HepG2 (cell line): Measurements from ENCODE around the gene OFD1. TPM values are rescaled to one million over a fixed set of nuclear protein-coding genes. Genes with fewer than 3 reads are reported as not detected.

ENCODE experiments used
- ARNTL ChIP-seq: sonication (generic); formaldehyde crosslinking; IDR thresholded peaks from 2 replicates; pipeline ENCODE4 v1.4.0; 2020; ENCODE audit warnings: mild to moderate bottlenecking, missing genetic modification reagents
- DMAP1 ChIP-seq: IDR thresholded peaks from 2 replicates; pipeline ENCODE4 v1.6.1; 2016
- HNF4G ChIP-seq, 2 experiments: sonication (generic) in 1 of 2; formaldehyde crosslinking in 1 of 2; IDR thresholded peaks; 2 replicates each; pipeline versions ENCODE4 v1.4.0 to v1.6.1; 2011 to 2020; ENCODE audit warnings: borderline replicate concordance in 2 of 2, low read depth in 2 of 2, mild to moderate bottlenecking in 2 of 2, low read length in 1 of 2, missing genetic modification reagents in 1 of 2, moderate library complexity in 1 of 2
- KDM1A ChIP-seq: IDR thresholded peaks from 2 replicates; pipeline ENCODE4 v1.6.1; 2016; ENCODE audit warnings: missing compliant biosample characterization
- MXI1 ChIP-seq: IDR thresholded peaks from 3 replicates; pipeline ENCODE4 v1.6.1; 2012; ENCODE audit warnings: low read depth, low read length, inconsistent platforms, borderline replicate concordance
- NFYC ChIP-seq: IDR thresholded peaks from 2 replicates; pipeline ENCODE4 v1.6.1; 2016; ENCODE audit warnings: missing genetic modification reagents, missing compliant biosample characterization
- POLR2AphosphoS2 ChIP-seq: IDR thresholded peaks from 2 replicates; pipeline ENCODE4 v1.6.1; 2011; ENCODE audit warnings: low read depth, low read length, improper control_type of control experiment
- SUZ12 ChIP-seq: fragments of 150-350 bp; IDR thresholded peaks from 2 replicates; pipeline ENCODE4 v1.6.1; 2014; ENCODE audit warnings: low read depth, low read length
- ZHX1 ChIP-seq: sonication (generic); formaldehyde crosslinking; IDR thresholded peaks from 2 replicates; pipeline ENCODE4 v1.8.1; 2022; ENCODE audit warnings: low read depth, mild to moderate bottlenecking, missing genetic modification reagents
- ZNF33B ChIP-seq: sonication (generic); formaldehyde crosslinking; IDR thresholded peaks from 2 replicates; pipeline ENCODE4 v1.5.1; 2020; ENCODE audit warnings: mild to moderate bottlenecking, missing genetic modification reagents
- ZNF367 ChIP-seq: sonication (generic); formaldehyde crosslinking; IDR thresholded peaks from 2 replicates; pipeline ENCODE4 v1.4.0; 2020; ENCODE audit warnings: missing genetic modification reagents, borderline replicate concordance
- ZNF484 ChIP-seq: sonication (generic); formaldehyde crosslinking; IDR thresholded peaks from 2 replicates; pipeline ENCODE4 v1.5.1; 2020; ENCODE audit warnings: mild to moderate bottlenecking, low read depth, missing genetic modification reagents, borderline replicate concordance
- ZNF562 ChIP-seq: sonication (generic); formaldehyde crosslinking; IDR thresholded peaks from 2 replicates; pipeline ENCODE4 v1.8.0; 2022; ENCODE audit warnings: missing genetic modification reagents, borderline replicate concordance
- polyA plus RNA-seq, 8 experiments: library from polyadenylated mRNA; depleted of rRNA in 3 of 8; stranded (reverse) in 7 of 8; unstranded in 1 of 8; fragments of >200 nt; fragmentation: Illumina TruSeq in 4 of 8; extraction: Trizol in 4 of 8; gene quantifications; 2 replicates each; pipeline versions ENCODE4 v1.2.1 to v1.2.3, GENCODE V29; 2011 to 2016; ENCODE audit warnings: low read depth in 4 of 8, missing spikeins in 1 of 8, mixed read lengths in 1 of 8; ENCODE audit not compliant: insufficient read depth in 1 of 8
- total RNA-seq, 5 experiments: library from RNA; depleted of rRNA; stranded (reverse); fragments of >200 nt; fragmentation: Illumina TruSeq; extraction: Trizol; gene quantifications; 2 replicates each; pipeline ENCODE4 v1.2.3, GENCODE V29; 2016; ENCODE audit warnings: low read depth in 1 of 5
- TF ChIP-seq, protein P1 (sequence below): sonication (generic); formaldehyde crosslinking; IDR thresholded peaks from 2 replicates; pipeline ENCODE4 v1.9.0; 2021; ENCODE audit warnings: missing genetic modification reagents, borderline replicate concordance
- TF ChIP-seq, protein P2 (sequence below): IDR thresholded peaks from 2 replicates; pipeline ENCODE4 v1.6.1; 2016; ENCODE audit warnings: low read depth, missing genetic modification reagents, missing compliant biosample characterization
- TF ChIP-seq, protein P3 (sequence below): IDR thresholded peaks from 2 replicates; pipeline ENCODE4 v1.6.1; 2012; ENCODE audit warnings: inconsistent platforms

The OFD1 gene
- total and polyA plus RNA-seq, 2 of the 13 experiments (the other 11 are each of a cell fraction or from before 2014, with no cell fraction given) = 14.9 to 16.4 TPM

DNA sequence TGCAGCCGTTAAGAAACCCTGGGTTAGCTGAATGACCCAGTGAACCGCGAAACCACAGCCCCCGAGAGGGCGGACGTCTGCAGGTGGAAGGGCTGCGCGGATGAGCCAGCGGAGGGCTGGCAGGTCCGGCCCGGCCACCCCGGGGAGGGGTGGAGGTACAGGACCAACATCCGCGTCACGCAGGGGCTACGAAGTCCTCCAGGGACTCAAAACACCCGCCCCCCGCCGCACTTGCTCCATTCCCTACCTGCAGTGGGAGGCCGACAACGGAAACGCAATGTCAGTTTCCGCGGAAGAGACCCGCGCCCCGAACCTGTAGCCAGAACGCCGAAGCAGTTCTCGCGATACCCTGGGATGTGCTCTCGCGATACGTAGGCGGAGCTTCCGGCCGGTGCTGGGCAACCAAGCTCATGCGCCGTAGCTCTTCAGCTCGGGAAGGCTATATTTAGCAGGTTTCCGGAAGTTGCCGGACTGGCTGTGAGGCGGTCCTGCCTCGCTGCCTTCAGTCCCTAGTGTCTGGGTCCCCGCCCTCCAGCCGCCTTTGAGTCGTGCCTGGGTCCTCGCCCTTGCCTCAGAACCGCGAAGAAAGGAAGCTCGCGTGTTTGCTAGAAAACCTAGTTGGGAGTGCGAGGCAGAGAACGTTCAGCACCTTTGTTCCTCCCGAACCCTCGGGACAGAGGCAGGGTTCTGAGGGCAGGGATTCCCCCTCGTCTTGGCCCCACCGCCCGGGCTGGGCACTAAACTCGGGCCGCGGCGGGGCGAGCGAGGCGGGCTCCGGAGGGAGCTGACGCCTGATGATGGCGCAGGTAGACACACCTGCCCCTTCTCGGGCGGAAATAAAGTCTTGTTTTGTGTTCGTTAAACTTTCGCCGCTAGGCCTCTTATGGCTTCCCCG, at the start of gene OFD1, which contains the start of gene TRAPPC2 (continued):
- TF ChIP-seq, protein P1, sequence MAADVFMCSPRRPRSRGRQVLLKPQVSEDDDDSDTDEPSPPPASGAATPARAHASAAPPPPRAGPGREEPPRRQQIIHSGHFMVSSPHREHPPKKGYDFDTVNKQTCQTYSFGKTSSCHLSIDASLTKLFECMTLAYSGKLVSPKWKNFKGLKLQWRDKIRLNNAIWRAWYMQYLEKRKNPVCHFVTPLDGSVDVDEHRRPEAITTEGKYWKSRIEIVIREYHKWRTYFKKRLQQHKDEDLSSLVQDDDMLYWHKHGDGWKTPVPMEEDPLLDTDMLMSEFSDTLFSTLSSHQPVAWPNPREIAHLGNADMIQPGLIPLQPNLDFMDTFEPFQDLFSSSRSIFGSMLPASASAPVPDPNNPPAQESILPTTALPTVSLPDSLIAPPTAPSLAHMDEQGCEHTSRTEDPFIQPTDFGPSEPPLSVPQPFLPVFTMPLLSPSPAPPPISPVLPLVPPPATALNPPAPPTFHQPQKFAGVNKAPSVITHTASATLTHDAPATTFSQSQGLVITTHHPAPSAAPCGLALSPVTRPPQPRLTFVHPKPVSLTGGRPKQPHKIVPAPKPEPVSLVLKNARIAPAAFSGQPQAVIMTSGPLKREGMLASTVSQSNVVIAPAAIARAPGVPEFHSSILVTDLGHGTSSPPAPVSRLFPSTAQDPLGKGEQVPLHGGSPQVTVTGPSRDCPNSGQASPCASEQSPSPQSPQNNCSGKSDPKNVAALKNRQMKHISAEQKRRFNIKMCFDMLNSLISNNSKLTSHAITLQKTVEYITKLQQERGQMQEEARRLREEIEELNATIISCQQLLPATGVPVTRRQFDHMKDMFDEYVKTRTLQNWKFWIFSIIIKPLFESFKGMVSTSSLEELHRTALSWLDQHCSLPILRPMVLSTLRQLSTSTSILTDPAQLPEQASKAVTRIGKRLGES (CRISPR knock-in tag) = no peak
- TF ChIP-seq ZNF33B (CRISPR knock-in tag) (no peak), POLR2AphosphoS2 (no peak), MXI1 (peak; percentile 63; the same call in 1 of the 3 replicates), DMAP1 (CRISPR knock-in tag) (peak; percentile 82), ZNF367 (no peak), ZHX1 (CRISPR knock-in tag) (no peak), ZNF484 (CRISPR knock-in tag) (no peak), HNF4G (IDR thresholded peaks at IDR 0.05; ENCODE audit: borderline replicate concordance, low read depth, low read length) (no peak), HNF4G (CRISPR knock-in tag; IDR thresholded peaks at IDR 0.05; ENCODE audit: borderline replicate concordance, low read depth) (no peak), ARNTL (0 out of 2 replicates have a peak, but pooled peaks have one; percentile 31), NFYC (no peak), ZNF562 (CRISPR knock-in tag) (no peak), SUZ12 (no peak), KDM1A (CRISPR knock-in tag) (no peak)
- TF ChIP-seq, protein P2, sequence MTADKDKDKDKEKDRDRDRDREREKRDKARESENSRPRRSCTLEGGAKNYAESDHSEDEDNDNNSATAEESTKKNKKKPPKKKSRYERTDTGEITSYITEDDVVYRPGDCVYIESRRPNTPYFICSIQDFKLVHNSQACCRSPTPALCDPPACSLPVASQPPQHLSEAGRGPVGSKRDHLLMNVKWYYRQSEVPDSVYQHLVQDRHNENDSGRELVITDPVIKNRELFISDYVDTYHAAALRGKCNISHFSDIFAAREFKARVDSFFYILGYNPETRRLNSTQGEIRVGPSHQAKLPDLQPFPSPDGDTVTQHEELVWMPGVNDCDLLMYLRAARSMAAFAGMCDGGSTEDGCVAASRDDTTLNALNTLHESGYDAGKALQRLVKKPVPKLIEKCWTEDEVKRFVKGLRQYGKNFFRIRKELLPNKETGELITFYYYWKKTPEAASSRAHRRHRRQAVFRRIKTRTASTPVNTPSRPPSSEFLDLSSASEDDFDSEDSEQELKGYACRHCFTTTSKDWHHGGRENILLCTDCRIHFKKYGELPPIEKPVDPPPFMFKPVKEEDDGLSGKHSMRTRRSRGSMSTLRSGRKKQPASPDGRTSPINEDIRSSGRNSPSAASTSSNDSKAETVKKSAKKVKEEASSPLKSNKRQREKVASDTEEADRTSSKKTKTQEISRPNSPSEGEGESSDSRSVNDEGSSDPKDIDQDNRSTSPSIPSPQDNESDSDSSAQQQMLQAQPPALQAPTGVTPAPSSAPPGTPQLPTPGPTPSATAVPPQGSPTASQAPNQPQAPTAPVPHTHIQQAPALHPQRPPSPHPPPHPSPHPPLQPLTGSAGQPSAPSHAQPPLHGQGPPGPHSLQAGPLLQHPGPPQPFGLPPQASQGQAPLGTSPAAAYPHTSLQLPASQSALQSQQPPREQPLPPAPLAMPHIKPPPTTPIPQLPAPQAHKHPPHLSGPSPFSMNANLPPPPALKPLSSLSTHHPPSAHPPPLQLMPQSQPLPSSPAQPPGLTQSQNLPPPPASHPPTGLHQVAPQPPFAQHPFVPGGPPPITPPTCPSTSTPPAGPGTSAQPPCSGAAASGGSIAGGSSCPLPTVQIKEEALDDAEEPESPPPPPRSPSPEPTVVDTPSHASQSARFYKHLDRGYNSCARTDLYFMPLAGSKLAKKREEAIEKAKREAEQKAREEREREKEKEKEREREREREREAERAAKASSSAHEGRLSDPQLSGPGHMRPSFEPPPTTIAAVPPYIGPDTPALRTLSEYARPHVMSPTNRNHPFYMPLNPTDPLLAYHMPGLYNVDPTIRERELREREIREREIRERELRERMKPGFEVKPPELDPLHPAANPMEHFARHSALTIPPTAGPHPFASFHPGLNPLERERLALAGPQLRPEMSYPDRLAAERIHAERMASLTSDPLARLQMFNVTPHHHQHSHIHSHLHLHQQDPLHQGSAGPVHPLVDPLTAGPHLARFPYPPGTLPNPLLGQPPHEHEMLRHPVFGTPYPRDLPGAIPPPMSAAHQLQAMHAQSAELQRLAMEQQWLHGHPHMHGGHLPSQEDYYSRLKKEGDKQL (CRISPR knock-in tag) = no peak
- TF ChIP-seq, protein P3, sequence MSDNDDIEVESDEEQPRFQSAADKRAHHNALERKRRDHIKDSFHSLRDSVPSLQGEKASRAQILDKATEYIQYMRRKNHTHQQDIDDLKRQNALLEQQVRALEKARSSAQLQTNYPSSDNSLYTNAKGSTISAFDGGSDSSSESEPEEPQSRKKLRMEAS = peak; percentile 53
